Anterior cingulate cortex (tissue), 58 donors: ENCODE results near the gene DHODH.
A peak's percentile ranks its signal among the peaks of the same experiment; 100 is the strongest.
"Not testable (repeated sequence)": the region's sequence is repeated elsewhere in the genome, so short reads cannot be mapped to it uniquely, and the experiment has no call there.

Experiments used
- DNase-seq, 58 donors: peaks; one replicate each; lab custom pipeline; 2025; lab: John Stamatoyannopoulos, UW

DHODH gene

DNA sequence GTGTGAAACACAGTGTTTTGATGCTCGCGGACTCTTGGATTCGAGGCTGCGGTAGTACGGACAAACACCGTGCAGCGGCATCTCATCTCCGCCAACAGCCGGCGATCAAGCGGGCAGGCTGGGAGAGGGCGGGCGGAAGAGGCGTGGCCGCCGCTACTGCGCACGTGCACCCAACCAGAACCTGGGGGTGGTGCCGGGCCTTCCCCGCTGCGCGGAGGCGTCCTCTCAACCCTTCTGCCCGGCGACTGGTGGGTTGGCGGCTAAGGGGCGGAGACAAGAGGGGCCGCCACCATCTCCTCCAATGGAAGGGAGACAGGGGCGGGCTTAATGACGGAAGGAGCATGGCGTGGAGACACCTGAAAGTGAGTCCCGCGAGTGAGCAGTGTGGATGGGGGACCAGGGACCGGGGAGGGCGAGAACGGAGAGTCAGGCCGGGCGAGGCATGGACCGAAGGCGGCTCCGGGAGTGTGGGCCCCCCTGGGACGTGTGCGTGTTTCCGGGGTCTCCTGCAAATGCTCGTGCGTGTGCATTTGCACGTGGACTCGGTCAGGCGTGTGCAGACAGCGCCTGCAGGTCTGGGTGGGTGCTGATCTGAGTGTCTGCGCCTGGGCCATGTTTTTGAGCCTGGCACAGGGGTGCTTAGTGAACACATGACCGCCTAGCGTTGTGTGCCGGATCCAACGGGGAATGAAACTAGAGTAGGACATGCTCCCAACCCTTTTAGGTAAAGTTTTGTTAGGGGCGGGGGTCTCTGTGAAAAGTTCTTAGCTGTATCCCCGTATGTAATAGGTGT is at the start of gene DHODH:
Gene DHODH (plus strand): TSS at position 321 of the 793 bp plus-strand sequence. CDS start 21 bp downstream, at position 342.
- DNase-seq = peak; percentile 78 to 99 (median 97)

DNA sequence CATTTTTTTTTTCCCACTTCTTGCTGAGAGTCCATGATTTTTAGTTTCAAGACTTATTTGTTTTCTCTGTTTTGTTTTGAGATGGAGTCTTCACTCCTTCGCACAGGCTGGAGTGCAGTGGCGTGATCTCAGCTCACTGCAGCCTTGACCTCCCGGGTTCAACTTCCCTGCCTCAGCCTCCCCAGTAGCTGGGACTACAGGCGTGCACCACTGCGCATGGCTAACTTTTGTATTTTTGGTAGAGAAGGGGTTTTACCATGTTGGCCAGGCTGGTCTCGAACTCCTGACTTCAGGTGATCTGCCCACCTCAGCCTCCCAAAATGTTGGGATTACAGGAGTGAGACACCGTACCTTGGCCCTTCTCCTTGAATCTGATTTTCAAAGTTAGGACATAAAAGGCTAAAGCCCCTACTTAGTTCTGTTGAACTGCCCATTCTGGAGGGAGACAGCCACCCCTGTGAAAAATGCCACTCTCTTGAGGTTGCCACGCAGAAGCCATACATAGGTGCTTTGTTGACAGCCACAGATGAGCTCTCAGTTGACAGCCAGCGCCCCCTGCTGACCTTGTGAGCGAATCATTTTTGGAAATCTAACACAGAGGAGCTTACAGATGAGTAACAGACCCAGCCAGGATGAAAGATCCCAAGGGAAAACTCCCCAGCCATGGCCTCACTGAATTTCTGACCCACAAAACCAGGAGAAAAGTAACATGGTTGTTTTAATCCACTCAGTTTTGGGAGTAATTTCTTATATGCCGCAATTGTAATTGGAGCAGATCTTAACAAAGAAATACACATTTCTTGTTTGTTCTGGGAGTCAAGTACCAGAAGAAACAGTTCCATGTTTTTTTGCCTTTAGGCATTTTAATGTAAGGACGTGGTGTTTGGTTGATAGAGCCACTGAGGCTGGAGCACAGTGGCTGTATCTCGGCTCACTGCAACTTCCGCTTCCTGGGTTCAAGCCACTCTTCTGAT is 47.2 kb upstream of the DHODH start:
- peak in 57 of 58 donors; percentile 1 to 92 (median 74) for DNase-seq

DNA sequence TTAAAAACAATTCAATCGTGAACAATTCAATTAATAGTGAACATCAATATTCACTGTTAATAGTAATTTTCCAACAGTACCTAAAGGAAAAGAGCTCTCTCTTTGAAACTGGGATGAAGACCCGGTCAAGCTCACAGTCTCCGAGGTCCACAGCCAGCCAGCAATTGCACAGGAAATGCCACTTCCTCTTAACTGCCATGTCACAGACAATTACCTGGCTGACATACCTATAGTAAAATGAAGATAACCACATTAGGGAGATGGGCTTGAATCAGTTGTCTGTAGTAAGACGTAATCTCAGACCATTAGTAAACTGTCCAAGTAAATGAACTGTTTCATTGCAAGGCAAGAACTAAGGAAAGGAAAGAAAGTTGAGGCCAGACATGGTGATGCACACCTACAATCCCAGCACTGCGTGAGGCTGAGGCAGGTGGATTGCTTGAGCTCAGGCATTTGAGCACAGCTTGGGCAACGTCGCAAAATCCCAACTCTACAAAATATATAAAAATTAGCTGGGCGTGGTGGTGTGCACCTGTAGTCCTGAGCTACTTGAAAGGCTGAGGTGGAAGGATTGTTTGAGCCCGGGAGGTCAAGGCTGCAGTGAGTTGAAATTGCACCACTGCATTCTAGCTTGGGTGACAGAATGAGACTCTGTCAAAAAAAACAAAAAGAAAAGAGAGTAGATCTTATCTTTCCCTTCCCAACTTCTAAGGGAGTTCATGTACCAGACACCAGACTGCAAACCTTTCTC is 45.2 kb upstream of the DHODH start:
- no peak for DNase-seq

DNA sequence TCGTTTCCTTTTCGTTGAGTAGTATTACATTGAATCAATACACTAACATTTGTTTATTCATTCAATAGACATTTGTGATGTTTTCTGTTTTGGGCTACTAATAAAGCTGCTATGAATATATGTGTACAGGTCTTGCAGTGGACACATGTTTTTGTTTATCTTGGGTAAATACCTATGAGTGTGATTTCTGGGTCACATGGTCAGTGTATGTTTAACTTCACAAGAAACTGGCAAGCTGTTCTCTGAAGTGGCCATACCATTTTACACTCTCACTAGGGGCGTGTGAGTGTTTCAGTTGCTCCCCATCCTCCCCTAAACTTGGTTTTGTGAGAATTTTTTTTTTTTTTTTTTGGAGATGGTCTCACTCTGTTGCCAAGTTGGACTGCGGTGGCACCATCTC is 43.3 kb upstream of the DHODH start:
- DNase-seq = no peak

DNA sequence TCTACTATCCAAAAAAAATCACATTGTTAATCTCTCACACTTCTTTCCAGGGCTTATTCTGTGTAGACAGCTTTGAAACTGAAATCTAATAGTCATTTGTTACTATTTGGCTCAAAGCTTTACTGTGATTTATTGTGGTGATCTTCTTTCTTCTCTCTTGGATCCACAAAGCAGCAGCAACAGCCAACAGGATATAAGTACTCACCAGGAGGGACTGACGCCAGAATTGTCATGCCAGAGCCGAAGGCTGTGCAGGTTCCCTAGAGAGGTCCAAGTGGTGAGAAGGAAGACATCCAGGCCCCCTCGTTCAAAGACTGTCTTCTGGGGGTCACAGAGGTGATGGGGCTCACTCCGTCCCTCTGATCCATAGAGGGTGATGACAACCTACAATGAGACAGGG is 41.6 kb upstream of the DHODH start:
- DNase-seq = no peak

DNA sequence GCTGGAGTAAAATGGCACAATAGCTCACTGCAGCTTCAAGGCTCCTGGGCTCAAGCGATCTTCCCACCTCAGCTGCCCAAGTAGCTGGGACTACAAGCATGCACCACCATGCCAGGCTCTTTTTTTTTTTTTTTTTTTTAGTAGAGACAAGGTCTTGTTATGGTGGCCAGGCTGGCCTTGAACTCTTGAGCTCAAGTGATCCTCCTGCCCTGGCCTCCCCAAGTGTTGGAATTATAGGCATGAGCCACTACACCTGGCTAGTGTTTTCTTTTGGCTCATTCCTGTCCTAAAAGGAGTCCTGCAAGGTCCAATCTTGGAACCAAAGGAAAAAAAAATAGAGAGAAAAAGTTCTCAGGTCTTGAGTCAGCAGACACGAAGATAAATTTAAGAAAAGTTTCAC is 39.2 kb upstream of the DHODH start:
- DNase-seq = no peak

DNA sequence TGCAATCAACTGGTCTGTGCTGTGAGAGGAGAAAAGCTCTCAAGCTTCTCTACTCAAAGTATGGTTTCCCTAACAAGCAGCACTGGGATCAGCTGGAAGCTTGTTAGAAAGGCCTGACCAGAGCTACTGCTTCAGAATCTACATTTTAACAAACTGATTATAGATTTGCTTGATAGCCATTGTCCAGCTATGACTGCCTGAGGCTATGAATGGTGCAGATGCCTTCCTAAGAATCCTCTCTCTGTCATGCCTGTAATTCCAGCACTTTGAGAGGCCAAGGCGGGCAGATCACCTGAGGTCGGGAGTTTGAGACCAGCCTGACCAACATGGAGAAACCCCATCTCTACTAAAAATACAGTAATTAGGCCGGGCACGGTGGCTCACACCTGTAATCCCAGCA is 37.0 kb upstream of the DHODH start:
- no peak for DNase-seq

DNA sequence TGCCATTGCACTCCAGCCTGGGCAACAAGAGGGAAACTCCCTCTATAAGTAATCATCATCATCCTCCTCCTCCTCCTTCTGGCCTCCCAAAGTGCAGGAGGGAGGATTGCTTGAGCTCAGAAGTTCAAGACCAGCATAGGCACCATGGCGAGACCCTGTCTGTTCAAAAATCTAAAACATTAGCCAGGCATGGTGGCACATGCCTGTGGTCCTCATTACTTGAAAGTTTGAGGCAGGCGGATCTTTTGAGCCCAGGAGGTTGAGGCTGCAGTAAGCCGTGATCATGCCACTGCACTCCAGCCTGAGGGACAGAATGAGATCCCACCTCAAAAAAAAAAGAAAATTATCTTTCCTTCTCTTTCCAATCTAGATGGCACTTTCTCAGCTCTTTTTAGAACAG is 36.2 kb upstream of the DHODH start:
- no peak for DNase-seq

DNA sequence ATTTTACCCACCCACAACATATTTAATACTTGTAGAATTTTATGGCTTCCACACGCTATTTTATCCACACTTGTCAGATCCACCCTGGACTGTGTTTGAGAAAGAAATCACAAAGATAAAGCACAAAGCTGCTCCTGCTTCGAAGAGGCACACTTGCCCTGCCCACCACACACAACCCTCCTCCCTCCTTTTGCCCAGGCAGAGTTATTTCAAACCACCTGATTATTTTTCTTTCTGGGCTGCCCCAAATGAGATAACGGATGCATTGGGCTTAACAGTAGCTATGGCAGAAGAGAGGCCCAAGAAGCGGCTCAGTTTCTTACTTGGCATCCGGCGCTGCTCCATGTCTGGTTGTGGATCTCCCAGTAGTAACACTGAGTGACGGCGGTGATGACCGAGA is 35.5 kb upstream of the DHODH start:
- no peak for DNase-seq

DNA sequence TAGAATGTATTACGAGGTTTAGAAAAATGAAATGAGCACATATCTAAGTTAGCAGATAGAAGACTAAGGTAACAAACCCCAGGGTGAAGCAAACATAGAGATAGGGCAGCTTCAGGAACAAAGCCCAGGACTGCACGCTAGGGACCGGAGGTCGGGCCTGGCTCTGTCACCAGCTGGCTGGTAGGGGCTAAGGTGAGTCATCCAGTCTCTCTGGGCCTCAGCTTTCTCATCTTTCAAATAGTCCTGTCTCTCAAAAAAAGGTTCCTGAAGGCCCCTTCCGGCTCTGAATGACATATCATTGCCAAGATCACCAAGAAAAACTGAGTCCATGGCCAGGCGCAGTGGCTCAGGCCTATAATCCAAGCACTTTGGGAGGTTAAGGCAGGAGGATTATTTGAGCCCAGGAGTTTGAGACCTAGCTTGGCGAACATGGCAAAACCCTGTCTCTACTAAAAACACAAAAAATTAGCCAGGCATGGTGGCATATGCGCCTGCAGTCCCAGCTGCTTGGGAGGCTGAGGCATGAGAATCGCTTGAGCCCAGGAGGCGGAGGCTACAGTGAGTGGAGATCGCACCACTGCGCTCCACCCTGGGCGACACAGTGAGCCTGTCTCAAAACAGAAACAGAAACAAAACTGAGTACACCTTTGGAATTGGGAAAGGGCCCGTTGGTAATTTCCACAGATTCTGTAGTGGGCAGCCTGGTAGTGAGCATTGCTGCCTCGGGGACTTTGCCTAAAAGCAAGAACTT is 34.3 kb upstream of the DHODH start:
- no peak for DNase-seq

DNA sequence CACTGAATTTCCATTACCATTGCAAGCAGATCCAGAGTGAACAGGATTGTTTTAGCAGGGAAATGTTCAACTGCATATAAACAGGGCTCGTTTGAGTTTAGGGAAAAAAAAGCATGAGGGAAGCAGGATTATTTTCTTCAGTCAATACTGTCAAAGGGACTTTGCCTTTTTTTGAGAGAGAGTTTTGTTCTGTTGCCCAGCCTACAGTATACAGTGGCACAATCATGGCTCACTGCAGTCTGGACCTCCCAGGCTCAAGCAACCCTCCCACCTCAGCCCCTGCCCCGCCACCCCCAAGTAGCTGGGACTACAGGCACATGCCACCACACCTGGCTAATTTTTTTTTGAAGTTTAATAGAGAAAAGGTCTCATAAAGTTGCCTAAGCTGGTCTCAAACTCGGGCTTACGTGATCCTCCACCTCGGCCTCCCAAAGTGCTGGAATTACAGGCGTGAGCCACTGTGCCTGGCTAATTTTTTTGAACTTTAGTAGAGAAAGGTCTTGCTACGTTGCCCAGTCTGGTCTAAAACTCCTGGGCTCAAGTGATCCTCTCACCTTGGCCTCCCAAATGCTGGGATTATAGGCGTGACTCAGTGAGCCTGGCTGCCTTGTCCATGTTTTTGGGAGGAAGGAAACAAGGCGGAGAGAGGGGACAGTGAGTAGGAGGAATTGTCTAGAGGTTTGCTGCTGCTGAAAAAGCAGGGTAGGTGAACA is 23.1 kb upstream of the DHODH start:
- no peak for DNase-seq

DNA sequence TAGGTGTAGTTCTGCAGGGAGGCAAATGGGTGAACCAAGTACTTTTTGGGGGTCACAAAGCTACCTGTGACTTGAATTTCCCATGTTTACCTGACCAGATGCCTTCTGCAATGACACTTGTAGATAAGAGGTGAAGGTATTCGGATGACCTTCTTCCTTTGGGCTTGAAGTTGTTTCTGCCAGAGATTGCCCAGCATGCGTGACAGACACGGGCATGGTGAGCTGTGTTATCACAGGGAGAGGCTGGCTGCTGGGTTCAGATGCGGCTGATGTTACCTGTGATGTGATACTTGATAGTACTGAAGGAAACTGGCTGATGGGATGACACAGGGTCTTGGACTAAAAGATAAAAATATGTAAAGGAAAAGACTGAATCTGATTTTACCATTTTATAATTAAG is 22.4 kb upstream of the DHODH start:
- no peak for DNase-seq

DNA sequence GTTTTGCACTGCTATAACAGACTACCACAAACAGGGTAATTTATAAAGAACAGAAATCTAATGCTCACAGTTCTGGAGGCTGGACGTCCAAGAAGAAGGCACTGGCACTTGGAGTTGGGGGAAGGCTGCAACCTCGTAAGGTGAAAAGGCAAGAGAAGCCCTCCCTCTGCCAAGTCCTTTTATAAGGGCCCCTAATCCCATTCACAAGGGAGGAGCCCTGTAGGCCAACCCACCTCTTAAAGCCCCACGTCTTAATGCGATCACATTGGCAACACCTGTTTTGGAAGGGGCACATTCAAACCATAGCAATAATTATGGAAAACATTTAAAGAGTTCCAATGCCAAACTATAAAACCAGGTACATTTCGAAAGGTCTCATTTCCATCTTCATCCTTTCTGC is 13.5 kb upstream of the DHODH start:
- DNase-seq = no peak

DNA sequence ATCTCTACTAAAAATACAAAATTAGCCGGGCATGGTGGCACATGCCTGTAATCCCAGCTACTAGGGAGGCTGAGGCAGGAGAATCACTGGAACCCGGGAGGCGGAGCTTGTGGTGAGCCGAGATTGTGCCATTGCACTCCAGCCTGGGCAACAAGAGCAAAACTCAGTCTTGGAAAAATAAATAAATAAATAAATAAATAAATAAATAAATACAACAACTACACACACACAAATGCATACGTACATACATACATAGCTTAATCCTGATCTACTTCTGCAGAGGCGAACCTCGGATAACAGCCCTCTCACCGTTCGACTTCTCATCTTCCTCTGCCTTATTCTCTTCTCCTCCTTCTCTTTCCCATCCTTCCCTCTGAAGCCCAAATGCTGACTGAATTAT is 11.0 kb upstream of the DHODH start:
- not testable (repeated sequence) for DNase-seq

DNA sequence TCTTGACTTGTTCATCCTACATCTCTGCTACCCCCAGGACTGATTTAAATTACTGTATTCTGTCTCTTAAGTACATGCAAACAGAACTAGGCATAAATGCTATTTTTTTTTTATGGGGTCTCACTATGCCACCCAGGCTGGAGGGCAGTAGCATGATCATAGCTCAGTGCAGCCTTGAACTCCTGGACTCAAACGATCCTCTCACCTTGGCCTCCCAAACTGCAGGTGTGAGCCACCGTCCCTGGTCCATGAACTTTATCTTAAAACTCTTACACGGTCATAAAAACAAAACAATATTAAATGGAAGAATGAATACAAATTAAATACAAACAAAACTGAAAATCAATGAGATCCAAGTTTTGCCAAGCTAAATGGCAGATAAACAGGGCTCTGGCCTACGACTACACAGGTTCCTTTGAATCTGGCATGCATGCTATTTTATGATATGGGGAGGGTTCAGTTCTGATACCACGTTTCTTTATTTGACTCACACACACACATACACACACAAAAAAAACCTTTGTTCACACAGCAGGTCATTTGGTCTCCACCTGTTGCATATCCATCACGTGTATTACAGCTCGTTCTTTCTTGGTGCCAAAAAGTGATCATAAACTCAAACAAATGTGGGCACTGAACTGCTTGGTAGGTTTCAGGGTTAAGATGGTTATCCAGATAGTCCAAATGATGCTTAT is 7.2 kb upstream of the DHODH start:
- no peak for DNase-seq

DNA sequence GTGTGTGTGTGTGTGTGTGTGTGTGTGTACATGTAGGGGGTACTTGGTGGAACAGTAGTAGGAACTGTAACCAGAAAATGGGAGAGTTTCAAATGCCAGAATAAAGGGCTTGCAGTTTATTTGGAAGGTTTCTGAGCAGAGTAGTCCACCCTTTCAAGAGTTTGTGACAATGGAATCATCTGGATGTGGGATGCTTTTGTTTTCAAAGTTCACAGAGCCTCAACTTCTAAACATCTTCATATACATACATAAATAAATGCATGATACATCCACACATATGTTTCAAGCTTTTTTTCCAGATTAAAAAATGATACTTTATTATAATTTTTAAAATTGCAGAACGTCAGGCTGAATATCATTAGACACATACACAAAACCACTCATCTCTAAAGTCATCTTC is 5.9 kb upstream of the DHODH start:
- no peak for DNase-seq

DNA sequence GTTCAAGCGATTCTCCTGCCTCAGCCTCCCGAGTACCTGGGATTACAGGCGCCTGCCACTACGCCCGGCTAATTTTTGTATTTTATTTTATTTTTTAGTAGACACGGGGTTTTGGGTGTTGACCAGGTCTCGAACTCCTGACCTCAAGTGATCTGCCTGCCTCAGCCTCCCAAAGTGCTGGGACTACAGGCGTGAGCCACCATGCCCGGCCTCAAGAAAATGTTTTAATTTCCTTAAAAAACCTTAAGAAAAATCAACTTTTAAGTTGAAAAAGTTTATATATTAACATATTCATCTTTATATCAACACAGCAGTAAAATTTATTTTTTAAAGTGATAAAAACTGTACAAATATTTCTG is 500 bp upstream of the DHODH start:
- DNase-seq = not testable (repeated sequence)

DNA sequence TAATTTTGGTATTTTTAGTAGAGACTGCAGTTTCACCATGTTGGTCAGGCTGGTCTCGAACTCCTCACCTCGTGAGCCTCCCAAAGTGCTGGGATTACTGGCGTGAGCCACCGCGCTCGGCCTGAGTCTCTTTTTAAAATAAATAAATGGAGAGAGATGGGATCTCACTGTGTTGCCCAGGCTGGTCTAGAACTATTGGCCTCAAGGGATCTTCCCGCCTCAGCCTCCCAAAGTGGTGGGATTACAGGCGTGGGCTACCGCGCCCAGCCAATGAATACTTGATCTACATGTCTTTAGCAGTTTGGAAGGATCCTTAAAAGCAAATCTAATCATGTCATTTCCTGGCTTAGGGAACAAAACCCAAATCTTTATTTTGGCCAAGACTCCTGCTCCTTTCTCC is 1.2 kb downstream of the DHODH start:
- no peak for DNase-seq

DNA sequence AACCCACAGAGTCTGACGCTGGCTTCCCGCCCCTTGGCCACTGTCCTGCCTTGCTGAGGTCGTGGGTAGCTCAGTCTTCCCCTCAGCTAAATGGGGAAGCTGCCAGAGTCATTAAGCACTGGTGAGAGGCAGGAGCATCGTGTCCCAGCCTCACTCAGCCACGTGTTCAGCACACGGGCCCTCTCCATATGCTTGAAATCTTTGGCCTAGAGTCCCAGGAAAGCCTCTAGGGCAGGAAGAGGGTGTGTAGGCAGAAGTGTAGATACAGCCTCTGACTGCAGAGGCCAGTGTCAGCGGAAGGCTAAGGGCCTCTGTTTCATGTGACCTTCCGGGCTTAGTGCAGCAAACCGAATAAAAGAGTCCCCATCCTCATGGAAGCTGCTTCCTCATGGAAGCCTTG is 4.1 kb downstream of the DHODH start:
- DNase-seq = no peak
